HG03432 (cell line): ENCODE data around the gene GRM8.
"Not testable (repeated sequence)": the region's sequence is repeated elsewhere in the genome, so short reads cannot be mapped to it uniquely, and the experiment has no call there.

Source experiments
- ATAC-seq: cut with Tn5 transposase; IDR thresholded peaks from one replicate; pipeline ENCODE4 v1.9.1; 2021; ENCODE audit warnings: mild to moderate bottlenecking, moderate library complexity; ENCODE audit not compliant: unreplicated experiment

GRM8 gene

DNA sequence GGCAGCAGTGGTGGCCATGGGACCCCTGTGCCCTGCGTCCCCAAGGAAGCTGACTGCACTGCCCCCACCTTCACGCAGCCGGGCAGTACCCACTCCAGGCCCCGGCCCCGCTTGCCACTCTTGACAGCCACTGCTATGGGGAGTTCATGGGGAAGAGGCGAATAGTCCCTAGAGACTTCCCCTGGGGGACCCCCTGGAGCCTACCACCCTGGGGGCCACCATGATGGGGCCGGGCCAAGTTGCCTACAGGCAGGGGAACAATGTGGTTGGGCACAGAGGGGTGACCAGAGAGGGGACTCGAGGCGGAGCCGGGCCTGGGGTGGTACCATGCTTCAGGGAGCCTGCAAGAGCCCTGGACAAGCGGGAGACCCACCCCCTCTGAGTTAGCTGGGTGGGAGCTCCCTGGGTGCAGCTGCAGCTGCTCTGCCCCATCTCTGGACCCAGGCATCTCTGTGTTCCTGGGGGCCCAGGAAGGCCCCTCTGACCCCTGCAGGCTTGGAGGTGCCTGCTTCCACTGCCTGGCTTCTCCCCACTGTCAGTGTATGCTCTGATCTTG, 567.6 kb downstream of the GRM8 start:
- no peak for ATAC-seq

DNA sequence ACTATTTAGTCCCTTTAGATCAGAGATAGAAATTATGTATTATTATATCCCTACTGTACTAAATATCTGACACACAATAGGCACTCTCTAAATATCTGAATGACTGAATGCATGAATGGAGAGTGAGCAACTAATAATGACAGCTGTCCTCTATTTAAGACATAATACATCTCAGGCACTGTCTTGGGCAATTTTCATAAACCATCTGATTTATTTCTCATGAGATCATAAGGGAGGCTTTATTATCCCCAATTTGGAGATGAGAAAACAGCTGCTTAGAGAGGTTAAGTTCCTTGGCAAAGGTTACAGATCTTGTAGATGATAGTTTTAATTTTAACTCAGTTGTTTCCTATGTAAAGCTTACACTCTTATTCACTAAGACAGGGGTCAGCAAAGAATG, 570.6 kb downstream of the GRM8 start:
- ATAC-seq = no peak

DNA sequence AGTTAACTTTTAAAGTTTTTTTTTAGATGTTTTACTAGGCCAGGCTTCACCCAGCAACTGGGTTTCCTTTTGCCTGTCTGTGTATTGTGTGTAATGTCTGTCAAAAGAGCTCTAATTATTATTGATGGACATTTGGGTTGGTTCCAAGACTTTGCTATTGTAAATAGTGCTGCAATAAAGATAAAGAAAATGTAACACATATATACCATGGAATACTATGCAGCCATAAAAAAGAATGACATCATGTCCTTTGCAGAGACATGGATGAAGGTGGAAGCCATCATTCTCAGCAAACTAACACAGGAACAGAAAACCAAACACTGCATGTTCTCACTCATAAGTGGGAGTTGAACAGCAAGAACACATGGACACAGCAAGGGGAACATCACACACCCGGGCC, 584.0 kb downstream of the GRM8 start:
- ATAC-seq = not testable (repeated sequence)

DNA sequence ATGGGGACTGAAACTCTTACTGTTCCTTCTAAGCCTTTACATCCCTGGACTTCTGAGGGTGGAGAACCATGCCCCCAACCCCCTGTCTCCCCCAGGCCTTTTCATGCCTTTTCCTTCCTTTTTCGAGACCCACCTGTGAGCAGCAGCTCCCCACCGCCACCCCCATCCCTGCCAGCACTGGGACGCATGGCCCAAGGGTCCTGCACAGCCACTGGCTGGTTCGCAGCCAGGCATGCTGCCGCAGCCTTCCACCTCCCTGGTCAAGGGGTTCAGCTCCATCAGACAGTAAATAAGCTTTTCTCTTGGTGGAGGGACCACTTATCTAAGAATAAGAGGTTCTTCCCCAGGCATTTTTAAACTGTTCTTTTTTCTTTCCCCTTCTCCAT, 584.4 kb downstream of the GRM8 start:
- no peak for ATAC-seq

DNA sequence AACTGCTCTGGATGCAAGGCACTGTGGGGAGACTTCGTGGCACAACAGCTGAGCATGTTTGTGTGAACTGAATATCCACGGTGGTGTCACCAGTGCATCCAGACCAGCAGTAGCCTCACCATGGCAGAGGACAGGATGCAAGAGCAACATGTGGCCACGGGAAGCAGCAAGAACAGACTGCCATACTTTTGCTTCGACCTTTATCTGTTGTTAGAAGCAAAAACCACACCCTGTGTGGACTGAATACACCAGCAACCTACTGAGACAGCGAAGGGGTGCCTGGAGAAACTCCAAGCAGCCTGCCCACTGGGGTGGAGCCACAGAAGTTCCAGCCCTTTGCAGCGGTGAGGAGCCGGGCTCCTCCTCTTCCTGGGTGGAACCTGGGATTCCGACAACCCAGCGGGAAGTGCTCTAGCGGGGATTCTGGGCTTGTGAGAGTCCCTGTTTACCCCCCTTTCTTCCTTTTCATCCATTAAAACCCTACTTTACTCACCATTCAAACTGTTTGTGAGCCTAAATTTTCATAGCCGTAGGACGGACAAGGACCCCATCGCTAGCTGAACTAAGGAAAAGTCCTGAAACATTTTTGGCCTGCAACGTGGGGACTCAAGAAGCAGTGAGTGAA, 584.9 kb downstream of the GRM8 start:
- ATAC-seq = no peak

DNA sequence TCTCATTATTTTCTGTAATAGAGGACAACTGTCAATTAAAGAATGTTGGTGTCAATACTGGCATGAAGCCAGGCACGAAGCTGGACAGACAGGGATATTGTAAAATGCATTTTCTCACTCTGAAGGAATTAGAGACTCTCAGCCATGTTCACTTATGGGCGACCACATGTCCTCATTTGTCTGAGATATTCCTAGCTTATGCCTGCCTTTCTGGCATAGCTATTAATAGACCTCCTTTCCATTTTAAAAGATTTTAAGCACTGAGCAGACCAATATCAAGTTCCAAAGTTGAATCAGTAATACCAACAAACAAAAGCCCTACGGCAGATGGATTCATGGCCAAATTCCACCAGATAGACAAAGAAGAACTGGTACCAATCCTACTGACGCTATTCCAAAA, 589.9 kb downstream of the GRM8 start:
- ATAC-seq = no peak

DNA sequence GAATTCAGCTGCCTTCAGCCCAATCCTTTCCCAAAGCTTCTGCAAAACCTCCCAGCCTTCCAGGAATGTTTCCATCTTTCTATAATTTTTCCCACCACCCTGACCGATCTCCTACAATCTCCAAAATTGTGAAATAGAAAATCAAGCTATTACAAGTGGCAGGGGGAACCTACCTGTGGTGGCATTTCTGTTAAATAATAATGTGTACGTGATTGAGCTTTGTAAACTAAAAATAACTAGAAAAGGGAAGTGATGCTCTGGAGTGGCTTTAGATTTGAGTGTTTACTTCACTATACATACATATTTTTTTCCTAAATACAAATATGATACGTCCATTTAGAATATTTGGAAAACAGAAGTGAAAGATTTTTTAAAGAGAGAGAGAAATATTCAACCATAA, 593.6 kb downstream of the GRM8 start:
- peak; percentile 87 for ATAC-seq

DNA sequence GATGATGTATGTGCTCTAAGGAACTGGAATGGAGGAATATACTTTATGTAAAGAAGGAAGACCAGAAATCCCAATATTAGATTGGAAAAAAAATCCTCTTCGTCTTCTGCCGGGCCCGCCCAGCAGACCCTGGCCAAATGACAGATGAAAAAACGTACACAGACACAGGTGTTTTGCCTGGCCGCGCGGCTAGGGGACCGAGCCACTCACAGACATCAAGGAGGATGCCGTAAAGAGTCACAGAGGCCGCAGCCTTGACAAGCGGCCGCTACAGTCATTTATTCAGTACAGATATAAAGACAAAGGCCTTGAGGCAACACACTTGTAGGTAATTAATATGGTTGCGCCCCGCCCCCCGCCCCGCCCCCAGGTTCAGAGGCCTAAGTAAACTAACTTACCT, 594.1 kb downstream of the GRM8 start:
- peak; percentile 23 for ATAC-seq

DNA sequence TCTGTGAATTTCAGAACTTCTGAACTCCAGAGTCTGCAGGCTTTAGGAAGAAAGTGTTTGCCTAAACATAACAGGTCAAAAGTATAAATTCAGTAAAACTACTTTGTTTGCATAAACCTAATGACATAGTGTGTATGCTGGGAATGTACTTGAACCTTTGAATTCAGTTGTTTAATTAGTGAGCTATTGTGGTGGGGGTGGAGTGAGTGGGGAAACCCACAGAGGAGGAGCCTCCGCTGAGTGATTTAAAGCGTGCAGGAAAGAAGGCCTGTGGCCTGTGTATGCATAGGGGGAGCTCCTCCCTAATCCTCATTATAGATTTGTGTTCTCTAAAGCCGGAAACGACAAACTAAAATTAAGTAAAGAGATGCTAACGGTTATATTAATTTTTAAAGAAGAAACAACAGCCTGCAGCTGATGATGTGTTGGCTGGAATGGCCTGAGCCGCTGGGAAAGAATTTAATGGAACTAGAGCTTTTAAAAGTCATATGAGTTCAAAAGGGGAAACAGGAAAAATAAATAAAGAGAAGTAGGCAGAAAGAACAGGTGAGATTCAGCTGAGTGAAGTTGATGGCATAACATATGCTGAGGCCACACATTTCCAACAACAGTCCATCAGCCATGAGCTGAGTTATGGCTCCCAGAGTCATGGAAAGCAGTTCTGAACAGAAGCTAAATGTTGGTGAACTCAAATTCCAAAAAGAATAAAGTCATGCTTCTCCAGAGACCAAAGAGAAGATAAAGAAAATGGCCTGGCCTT, 595.0 kb downstream of the GRM8 start:
- peak; percentile 86 for ATAC-seq

DNA sequence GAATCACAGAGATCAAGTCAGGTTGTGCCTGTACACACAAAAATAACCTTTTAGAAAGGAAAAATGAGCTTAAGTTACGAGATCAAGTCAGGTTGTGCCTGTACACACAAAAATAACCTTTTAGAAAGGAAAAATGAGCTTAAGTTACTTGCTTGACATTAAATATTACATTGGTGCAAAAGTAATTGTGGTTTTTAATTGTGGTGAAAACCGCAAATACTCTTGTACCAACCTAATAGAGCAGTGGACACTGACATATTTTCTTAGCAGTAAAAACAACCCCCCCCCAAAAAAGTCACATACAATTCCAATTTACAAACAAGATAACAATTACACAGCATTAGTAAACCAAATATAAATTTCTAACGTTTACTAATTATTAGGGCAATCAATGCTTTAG, 595.6 kb downstream of the GRM8 start:
- no peak for ATAC-seq

DNA sequence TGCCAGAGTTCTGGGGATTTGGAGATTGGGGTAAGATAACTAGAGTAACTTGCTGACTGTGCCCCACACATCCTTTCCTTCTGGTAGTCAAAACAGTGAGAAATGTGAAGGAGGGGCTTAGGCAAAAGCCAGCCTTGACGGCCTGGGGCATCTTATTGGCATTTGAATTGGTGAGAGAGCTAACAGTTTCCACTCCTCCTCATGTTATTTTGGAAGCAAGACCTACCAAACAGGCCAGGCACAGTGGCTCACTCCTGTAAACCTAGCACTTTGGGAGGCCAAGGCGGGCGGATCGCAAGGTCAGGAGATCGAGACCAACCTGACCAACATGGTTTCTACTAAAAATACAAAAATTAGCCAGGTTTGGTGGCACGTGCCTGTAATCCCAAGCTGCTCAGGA, 596.6 kb downstream of the GRM8 start:
- ATAC-seq = no peak

DNA sequence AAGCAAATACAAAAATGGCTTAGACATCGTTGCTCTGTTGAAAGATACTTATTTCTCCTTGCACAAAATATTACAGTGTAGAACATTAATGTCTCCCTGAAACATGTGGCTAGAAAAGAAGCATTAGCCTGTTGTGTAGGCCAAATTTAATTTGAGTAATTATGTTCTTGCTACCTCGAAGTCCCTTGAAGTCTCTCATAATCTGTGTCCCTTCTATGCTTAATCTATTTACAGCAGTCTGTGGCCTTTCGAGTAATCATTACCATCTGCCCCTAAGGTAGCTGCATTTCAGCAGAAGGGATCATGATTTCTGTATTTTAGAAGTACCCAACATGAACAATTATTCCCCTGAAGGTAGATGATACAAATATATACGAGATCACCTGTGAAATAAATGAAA, 615.2 kb downstream of the GRM8 start:
- no peak for ATAC-seq

DNA sequence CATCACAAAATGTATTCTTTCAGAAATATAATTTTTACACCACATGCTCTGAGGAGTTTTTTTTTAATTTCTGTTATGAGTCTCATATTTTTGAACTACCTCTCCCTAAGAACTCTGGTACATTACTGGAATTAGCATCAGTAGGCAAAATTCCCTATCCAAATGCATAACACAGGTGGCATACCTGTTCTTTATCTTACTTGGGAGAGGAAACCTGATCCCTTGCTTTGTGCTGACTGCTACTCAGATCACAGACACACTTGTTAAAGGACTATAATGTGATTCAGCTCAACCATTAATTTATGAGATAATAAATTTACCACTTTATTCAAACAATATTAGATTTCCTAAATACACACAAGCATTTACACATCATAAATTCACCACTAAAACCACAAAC, 617.2 kb downstream of the GRM8 start:
- no peak for ATAC-seq

DNA sequence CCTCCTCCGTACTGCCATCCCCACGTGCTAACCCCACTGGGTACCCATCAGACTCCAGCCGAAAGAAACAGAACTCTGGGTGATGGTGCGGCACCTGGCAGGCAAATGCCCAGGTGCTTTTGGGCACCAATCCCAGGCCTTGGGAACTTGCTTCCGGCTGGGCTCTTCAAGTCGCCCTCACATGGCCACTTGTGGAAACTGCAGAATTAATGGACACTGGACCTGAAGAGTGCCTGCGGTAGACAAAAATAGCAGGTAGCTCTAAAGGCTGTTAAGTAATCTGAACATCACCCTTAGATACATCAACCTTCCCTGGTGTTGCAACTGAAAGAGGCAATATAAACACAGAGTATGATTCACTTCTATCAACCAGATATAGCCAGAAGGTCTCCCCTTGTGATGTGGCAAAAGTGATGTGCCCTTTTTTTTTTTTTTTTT, 644.4 kb downstream of the GRM8 start:
- ATAC-seq = no peak

DNA sequence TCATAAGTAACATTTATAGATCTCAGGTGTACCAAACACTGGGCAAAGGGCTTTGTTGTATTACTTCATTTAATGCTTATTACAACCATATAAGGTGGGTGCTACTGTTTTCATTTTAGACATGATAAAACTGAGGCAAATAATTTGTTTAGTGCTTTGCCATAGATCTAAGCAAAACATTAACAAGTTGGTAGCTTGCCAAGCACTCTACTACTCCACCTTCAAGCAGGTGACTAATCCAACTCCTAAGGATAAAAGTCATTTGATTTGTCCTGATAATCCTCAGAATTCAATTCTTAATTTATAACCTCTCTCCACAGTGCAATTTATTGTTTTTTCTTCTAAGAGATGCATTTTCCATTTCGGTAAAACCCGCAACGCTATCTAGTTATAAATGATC, 646.4 kb downstream of the GRM8 start:
- no peak for ATAC-seq

DNA sequence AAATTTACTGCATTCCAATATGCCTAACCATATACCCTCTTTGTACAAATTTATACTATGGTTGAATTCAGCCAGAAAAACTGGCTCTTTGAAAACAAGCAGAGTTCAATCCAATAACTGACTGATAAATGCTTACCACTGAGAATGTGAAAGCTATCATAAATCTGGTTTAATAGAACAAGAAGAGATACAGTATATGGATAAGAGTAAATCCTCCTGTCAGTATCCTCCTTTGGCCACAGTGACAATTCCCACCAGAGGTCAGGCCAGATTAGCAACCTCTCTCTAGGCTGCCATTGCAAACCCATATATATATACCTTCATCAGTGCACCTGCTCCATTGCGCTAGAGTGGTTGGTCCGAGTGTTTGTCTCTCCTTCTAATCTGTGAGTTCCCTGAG, 647.2 kb downstream of the GRM8 start:
- ATAC-seq = no peak

DNA sequence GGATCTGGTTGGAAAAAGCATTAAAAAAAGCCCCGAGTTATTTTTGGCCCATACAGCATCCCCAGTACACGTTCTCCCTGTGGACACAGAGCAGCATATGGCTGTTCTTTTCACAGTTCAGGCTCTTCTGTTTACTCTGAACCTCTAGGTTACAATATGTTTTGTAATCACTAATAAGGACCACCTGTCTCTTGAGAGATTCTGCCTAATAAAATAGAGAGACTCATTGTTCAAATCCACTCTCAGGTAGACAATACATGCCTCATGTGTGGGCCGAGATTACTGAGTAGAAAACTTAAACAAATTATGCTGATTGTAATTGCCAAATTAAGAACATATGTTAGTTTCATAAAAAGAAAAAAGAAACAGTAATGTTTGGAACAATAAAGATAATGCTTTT, 647.7 kb downstream of the GRM8 start:
- ATAC-seq = no peak

DNA sequence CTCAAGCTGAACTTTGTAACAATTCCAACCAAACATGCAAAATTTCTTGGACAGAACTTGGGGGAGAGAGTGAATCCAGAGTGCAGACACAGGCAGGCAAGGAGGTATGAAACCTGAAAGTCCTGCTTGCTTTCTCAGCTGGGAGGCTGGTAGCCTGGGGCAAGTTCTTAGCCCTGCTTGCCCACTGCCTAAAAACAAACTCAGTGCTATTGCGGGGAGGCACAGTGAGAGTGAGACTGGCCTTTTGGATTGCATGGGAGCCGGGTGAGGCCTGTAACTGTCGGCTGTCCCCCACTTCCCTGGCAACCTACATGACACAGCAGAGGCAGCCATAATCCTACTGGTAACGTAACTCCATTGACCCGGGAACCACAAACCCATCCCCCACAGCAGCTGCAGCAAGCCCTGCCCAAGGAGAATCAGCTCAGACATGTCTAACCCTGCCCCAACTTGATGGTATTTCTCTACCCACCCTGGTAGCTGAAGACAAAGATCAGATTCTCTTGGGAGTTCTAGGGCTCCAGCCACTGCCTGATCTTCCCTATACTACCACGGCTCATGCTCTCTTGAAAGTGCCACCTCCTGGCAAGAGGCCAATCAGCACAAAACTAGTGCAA, 663.6 kb downstream of the GRM8 start:
- ATAC-seq = no peak

DNA sequence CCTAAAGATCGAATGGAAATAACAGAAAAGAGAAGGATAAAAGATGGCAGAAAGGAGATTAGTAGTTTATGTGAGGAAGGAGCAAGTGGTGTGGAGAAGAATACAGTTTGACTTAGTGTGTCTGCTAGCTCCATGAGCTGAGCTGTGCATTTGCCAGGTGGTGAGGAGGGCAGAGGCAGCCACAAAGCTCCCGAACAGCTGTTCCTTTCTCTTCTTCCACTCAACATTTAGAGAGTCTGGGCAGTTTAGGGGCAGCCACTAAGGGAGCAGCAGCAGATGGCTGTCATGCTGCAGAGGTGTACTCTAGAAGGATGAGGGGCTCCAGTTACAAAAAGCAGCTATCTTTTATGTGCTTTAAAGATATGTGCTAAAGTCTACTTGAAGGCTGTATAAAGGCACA, 674.4 kb downstream of the GRM8 start:
- ATAC-seq = no peak

DNA sequence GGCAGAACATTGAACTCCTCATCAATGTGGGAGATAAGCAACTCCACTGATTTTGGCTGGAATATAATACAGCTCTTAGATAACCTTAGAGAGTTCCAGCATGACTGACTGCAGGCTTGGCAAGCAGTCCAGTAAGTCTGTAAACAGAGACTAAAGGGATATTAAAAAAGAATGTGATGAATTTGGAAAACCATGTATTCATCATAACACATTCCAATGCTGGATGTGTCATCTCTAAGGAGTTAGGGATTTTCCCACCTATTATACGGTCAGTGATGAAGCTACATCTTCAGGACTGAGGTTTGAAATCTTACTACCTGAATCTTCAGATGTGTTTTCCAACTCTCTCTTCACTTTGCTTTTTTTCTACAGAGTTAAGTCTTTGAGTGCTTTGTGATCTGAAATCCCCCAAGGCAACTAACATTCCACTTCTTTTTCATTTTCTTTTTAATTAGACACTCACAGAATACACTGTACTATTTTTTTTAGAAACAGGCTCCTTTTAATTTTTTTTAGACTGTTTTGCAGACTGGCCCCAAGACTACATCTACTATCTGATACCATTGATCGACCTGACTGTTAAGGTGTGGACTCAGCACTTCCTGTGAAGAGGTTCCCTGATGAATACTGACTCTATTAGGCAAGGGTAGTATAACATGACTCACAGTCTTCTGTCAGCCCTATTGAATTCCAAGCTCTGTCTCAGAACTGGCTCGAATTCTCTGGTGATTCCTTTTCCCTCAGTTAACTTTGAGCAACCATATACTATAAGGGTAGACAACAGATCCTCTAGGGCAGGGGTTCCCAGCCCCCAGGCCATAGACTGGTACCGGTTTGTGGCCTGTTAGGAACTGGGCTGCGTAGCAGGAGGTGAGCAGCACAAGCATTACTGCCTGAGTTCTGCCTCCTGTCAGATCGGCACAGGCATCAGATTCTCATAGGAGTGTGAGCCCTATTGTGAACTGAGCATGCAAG, 678.2 kb downstream of the GRM8 start:
- peak; percentile 48 for ATAC-seq

DNA sequence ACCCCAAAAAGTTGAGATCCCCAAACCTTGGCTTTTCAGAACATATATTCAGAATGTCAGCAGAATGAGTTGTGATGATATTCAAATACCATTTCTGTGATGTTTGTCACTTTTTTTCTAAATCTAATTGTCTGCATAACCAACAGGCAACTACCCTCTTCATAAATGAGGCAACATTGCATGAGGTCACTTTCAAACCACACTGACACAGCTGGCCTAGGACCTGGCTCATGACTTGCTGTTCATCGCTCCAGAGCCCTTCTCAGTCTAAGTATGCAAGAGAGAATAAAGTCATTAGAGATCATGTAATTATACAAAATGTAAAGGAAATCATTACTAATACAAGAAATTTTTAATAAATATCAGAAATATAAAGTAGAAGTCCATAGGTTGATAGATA, 681.9 kb downstream of the GRM8 start:
- ATAC-seq = no peak
